Fibroblast of lung (primary cell): ENCODE measurements around the gene KLHDC4.

Experiments used
- EZH2 ChIP-seq: IDR thresholded peaks from 2 replicates; pipeline ENCODE4 v1.5.1; 2012; ENCODE audit warnings: low read length, control low read depth, mild to moderate bottlenecking; ENCODE audit errors: missing control alignments
- TF ChIP-seq, protein P1 (sequence below), 2 donors: IDR thresholded peaks in 1 of 2; conservative IDR thresholded peaks in 1 of 2; 1 replicate in 1 of 2; 2 replicates in 1 of 2; pipeline ENCODE4 v1.5.1; 2011 to 2012; ENCODE audit warnings: low read length in 2 of 2, control low read depth in 1 of 2, inconsistent platforms in 1 of 2, low read depth in 1 of 2, mild to moderate bottlenecking in 1 of 2

DNA sequence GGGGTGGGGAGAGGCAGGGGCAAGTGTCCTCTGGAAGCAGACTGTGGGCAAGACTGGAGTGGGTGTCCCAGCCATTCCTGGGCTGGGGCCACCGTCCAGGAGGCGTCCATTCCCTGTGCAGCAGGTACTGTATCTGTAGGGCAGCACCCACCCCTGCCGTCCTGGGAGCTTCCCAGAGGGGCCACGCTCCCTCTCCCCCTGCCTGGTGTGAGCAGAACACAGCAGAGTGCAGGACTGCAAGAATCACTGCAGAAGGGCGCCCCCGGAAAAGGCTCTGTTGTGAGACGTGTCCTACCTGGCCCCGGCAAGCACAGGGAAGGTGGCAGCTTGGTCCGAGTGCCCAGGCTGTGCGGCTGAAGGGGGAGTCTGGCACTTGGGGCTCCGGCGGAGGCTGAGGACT, 70.3 kb downstream of the KLHDC4 start:
- TF ChIP-seq, protein P1, sequence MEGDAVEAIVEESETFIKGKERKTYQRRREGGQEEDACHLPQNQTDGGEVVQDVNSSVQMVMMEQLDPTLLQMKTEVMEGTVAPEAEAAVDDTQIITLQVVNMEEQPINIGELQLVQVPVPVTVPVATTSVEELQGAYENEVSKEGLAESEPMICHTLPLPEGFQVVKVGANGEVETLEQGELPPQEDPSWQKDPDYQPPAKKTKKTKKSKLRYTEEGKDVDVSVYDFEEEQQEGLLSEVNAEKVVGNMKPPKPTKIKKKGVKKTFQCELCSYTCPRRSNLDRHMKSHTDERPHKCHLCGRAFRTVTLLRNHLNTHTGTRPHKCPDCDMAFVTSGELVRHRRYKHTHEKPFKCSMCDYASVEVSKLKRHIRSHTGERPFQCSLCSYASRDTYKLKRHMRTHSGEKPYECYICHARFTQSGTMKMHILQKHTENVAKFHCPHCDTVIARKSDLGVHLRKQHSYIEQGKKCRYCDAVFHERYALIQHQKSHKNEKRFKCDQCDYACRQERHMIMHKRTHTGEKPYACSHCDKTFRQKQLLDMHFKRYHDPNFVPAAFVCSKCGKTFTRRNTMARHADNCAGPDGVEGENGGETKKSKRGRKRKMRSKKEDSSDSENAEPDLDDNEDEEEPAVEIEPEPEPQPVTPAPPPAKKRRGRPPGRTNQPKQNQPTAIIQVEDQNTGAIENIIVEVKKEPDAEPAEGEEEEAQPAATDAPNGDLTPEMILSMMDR (conservative IDR thresholded peaks at IDR 0.05 in 1 of 2, IDR thresholded peaks at IDR 0.05 in 1 of 2; ENCODE audit: low read depth in 1 of 2, low read length in 2 of 2) = no peak
- no peak for TF ChIP-seq EZH2
